HepG2 (cell line): ENCODE data around the gene ABCC12. TPM values are rescaled to one million over a fixed set of nuclear protein-coding genes. Genes with fewer than 3 reads are reported as not detected.

Experiments
- ATAC-seq: fragments of 200-7000 bp; cut with Tn5 transposase; 3 replicates; pipeline ENCODE4 v1.9.1; 2020; ENCODE audit warnings: mild to moderate bottlenecking, moderate library complexity
- BruUV-seq: library from RNA; stranded (reverse); fragments of 400-500 nt; replicated peaks from 2 replicates; lab custom pipeline; 2021; lab: Mats Ljungman, UMichigan
- CTCF ChIA-PET: fragments of 300-600 bp; formaldehyde crosslinking; extraction: SDS; loops from one replicate; lab custom pipeline; 2021; ENCODE audit warnings: low total read pairs, inconsistent platforms, low intra/inter-chr PET ratio; lab: Yijun Ruan, JAX
- POLR2A ChIA-PET: fragments of 350-600 bp; sonication (Branson Sonifier 250); formaldehyde crosslinking; loops from one replicate; lab custom pipeline; 2020; ENCODE audit warnings: antibody characterized with exemption, inconsistent platforms; lab: Yijun Ruan, JAX
- DNase-seq: peaks from one replicate; pipeline ENCODE4 v3.0.0-alpha.2; 2015; ENCODE audit warnings: low spot score
- FAIRE-seq: peaks from 3 replicates; lab custom pipeline; 2011; peaks lifted over from hg19 to GRCh38; lab: Jason Lieb, UNC
- H2AFZ ChIP-seq: one replicate; pipeline ENCODE4 v1.6.1; 2011; ENCODE audit warnings: low read length, inconsistent platforms
- H3K27ac ChIP-seq: fragments of 300-600 bp; 3 replicates; pipeline ENCODE4 v1.8.0; 2011; ENCODE audit warnings: mixed run types, mild to moderate bottlenecking, mixed read lengths, low read length, inconsistent platforms; ENCODE audit not compliant: insufficient read depth; ENCODE audit errors: extremely low read length
- H3K27me3 ChIP-seq, 2 experiments: fragments of 200-600 bp in 1 of 2; 2 replicates in 1 of 2; 3 replicates in 1 of 2; pipeline versions ENCODE4 v1.6.0 to v1.8.0; 2011; ENCODE audit warnings: low read length in 2 of 2, mild to moderate bottlenecking in 2 of 2, moderate library complexity in 2 of 2, inconsistent platforms in 1 of 2; ENCODE audit not compliant: insufficient read depth in 2 of 2, control insufficient read depth in 1 of 2
- H3K36me3 ChIP-seq, 2 experiments: fragments of 200-600 bp in 1 of 2; replicated peaks in 1 of 2; 2 replicates in 1 of 2; 3 replicates in 1 of 2; pipeline versions ENCODE4 v1.5.1 to v1.8.0; 2011; ENCODE audit warnings: low read length in 2 of 2, inconsistent platforms in 1 of 2; ENCODE audit not compliant: insufficient read depth in 2 of 2, control insufficient read depth in 1 of 2
- H3K4me1 ChIP-seq: 2 replicates; pipeline ENCODE4 v1.5.1; 2012; ENCODE audit warnings: low read length, inconsistent platforms; ENCODE audit not compliant: insufficient read depth
- H3K4me2 ChIP-seq: 2 replicates; pipeline ENCODE4 v1.6.0; 2011; ENCODE audit warnings: low read depth, low read length, inconsistent platforms
- H3K4me3 ChIP-seq, 3 experiments: fragments of 200-600 bp in 1 of 3; sonication (generic), shearing (Covaris generic) in 1 of 3; replicated peaks in 1 of 3; 2 replicates each; pipeline ENCODE4 v1.5.1; 2011 to 2016; ENCODE audit warnings: low read length in 3 of 3, inconsistent platforms in 2 of 3, low read depth in 2 of 3, mild to moderate bottlenecking in 2 of 3, control low read depth in 1 of 3, mixed read lengths in 1 of 3; ENCODE audit not compliant: insufficient read depth in 1 of 3
- H3K79me2 ChIP-seq: one replicate; pipeline ENCODE4 v1.6.1; 2011; ENCODE audit warnings: low read length, inconsistent platforms; ENCODE audit not compliant: insufficient read depth
- H3K9ac ChIP-seq: 2 replicates; pipeline ENCODE4 v1.6.0; 2011; ENCODE audit warnings: mild to moderate bottlenecking, low read depth, low read length, inconsistent platforms; ENCODE audit not compliant: insufficient read depth
- H3K9me3 ChIP-seq: 2 replicates; pipeline ENCODE4 v1.5.1; 2012; ENCODE audit warnings: mild to moderate bottlenecking, low read length
- H4K20me1 ChIP-seq: 2 replicates; pipeline ENCODE4 v1.6.0; 2011; ENCODE audit warnings: inconsistent platforms, mild to moderate bottlenecking, low read length, moderate library complexity; ENCODE audit not compliant: insufficient read depth
- ARHGAP35 ChIP-seq: sonication (generic); formaldehyde crosslinking; IDR thresholded peaks from 2 replicates; pipeline ENCODE4 v1.9.0; 2022; ENCODE audit warnings: mild to moderate bottlenecking, inconsistent platforms, moderate library complexity, missing genetic modification reagents, borderline replicate concordance
- CTCF ChIP-seq: sonication (generic); formaldehyde crosslinking; IDR thresholded peaks from 2 replicates; pipeline ENCODE4 v1.5.0; 2020; ENCODE audit warnings: mild to moderate bottlenecking, missing genetic modification reagents, moderate library complexity
- HES4 ChIP-seq: sonication (generic); formaldehyde crosslinking; IDR thresholded peaks from 2 replicates; pipeline ENCODE4 v1.9.0; 2021; ENCODE audit warnings: mild to moderate bottlenecking, missing genetic modification reagents, borderline replicate concordance
- JUNB ChIP-seq: sonication (generic); formaldehyde crosslinking; IDR thresholded peaks from 2 replicates; pipeline ENCODE4 v1.8.0; 2022; ENCODE audit warnings: missing genetic modification reagents, mild to moderate bottlenecking, borderline replicate concordance
- NFIB ChIP-seq: sonication (generic); formaldehyde crosslinking; IDR thresholded peaks from 2 replicates; pipeline ENCODE4 v1.9.0; 2021; ENCODE audit warnings: missing genetic modification reagents, mild to moderate bottlenecking, borderline replicate concordance
- SNRNP70 ChIP-seq: fragments of 200-400 bp; formaldehyde crosslinking; IDR thresholded peaks from 2 replicates; pipeline ENCODE4 v1.6.1; 2017; ENCODE audit warnings: mild to moderate bottlenecking, low read depth, low read length, moderate library complexity
- SRSF4 ChIP-seq: fragments of 200-400 bp; formaldehyde crosslinking; IDR thresholded peaks from one replicate; pipeline ENCODE4 v1.6.1; 2018; ENCODE audit warnings: mild to moderate bottlenecking, low read depth, low read length, moderate library complexity; ENCODE audit not compliant: poor library complexity, severe bottlenecking
- ZNF790 ChIP-seq: sonication (generic); formaldehyde crosslinking; IDR thresholded peaks from 2 replicates; pipeline ENCODE4 v1.8.0; 2022; ENCODE audit warnings: missing genetic modification reagents, mild to moderate bottlenecking, borderline replicate concordance
- WGBS: methylation state at CpG from one replicate; pipeline ENCODE4 v1.1.6; 2017; ENCODE audit warnings: low lambda C conversion rate; 5-methylcytosine and 5-hydroxymethylcytosine counted together
- in situ Hi-C: cut with HindIII; loops from 2 replicates; pipeline ENCODE4 v1.10.0; 2017; ENCODE audit warnings: low pct_unique_long_range_greater_than_20kb; ENCODE audit not compliant: extremely low pct_ligation_motif_present
- intact Hi-C: fragments of 100-400 bp; cut with micrococcal nuclease; formaldehyde crosslinking; loops from one replicate; pipeline ENCODE4 v1.10.0; 2022; ENCODE audit not compliant: unreplicated experiment
- polyA plus RNA-seq, 8 experiments: library from polyadenylated mRNA; depleted of rRNA in 3 of 8; stranded (reverse) in 7 of 8; unstranded in 1 of 8; fragments of >200 nt; fragmentation: Illumina TruSeq in 4 of 8; extraction: Trizol in 4 of 8; gene quantifications; 2 replicates each; pipeline versions ENCODE4 v1.2.1 to v1.2.3, GENCODE V29; 2011 to 2016; ENCODE audit warnings: low read depth in 4 of 8, missing spikeins in 1 of 8, mixed read lengths in 1 of 8; ENCODE audit not compliant: insufficient read depth in 1 of 8
- total RNA-seq, 5 experiments: library from RNA; depleted of rRNA; stranded (reverse); fragments of >200 nt; fragmentation: Illumina TruSeq; extraction: Trizol; gene quantifications; 2 replicates each; pipeline ENCODE4 v1.2.3, GENCODE V29; 2016; ENCODE audit warnings: low read depth in 1 of 5

Gene ABCC12
- total and polyA plus RNA-seq, 2 of the 13 experiments (the other 11 are each of a cell fraction or from before 2014, with no cell fraction given) = not detected

- no peak for FAIRE-seq
- H4K20me1 ChIP-seq = no peaks in the 10 kb centered on the region
- H3K27me3 ChIP-seq = peaks cover 2 to 36% of the 10 kb centered on the region in 2 experiments; a peak in 4 of 5 replicates
- no peaks in the 10 kb centered on the region for H3K36me3 ChIP-seq
- 43% methylated on average over 6 of the region's 6 CpGs for WGBS
- ChIA-PET CTCF (no interaction called here), POLR2A (no interaction called here)
- H2AFZ ChIP-seq = no peak overlapping the region
- in situ Hi-C loops (loop anchor here (5.0 to 10.0 kb wide), 3 partner anchors 1018 to 1216 kb away; partner anchors contain the start of gene NETO2), intact Hi-C loops (no loop called here)
- no peak overlapping the region for H3K4me2 ChIP-seq
- H3K27ac ChIP-seq = no peak overlapping the region
- no peak for DNase-seq
- no peaks in the 10 kb centered on the region for H3K79me2 ChIP-seq
- H3K9me3 ChIP-seq = no peaks in the 10 kb centered on the region
- no peak for TF ChIP-seq JUNB
- TF ChIP-seq ZNF790 (CRISPR knock-in tag) = no peak
- no peak for TF ChIP-seq CTCF
- no peak for TF ChIP-seq NFIB (CRISPR knock-in tag)
- no peak for TF ChIP-seq HES4
- TF ChIP-seq SRSF4 = no peak
- TF ChIP-seq SNRNP70 = no peak
- no peak for TF ChIP-seq ARHGAP35
- BruUV-seq = no TSS peak
- no peak overlapping the region for H3K9ac ChIP-seq
- ATAC-seq = no peak
- H3K4me3 ChIP-seq = no peak overlapping the region
- H3K4me1 ChIP-seq = peaks cover 32% of the 10 kb centered on the region
Measured at GRCh38 chr16:48160575-48160974, 4.8 kb upstream of the ABCC12 start.
